Gastroesophageal sphincter (tissue), 2 donors: ENCODE results near the gene PCBP3.

ENCODE experiments used
- EP300 ChIP-seq: sonication (generic); formaldehyde crosslinking; IDR thresholded peaks from one replicate; pipeline ENCODE4 v1.6.1; 2017; ENCODE audit warnings: antibody characterized with exemption, mild to moderate bottlenecking
- POLR2AphosphoS5 ChIP-seq: sonication (generic); formaldehyde crosslinking; IDR thresholded peaks from one replicate; pipeline ENCODE4 v1.6.1; 2017; ENCODE audit warnings: antibody characterized with exemption

- TF ChIP-seq EP300 = no peak
- TF ChIP-seq POLR2AphosphoS5 = no peak
These were observed 194.4 kb downstream of the PCBP3 start for GRCh38 chr21:45837936-45838335.
